OCI-LY1 (cell line): ENCODE results near the gene CLEC10A.

Source experiments
- H2AFZ ChIP-seq: fragments of 200-600 bp; sonication (generic), shearing (Covaris generic); 2 replicates; pipeline ENCODE4 v1.6.0; 2014; ENCODE audit warnings: antibody characterized with exemption, mild to moderate bottlenecking, low read length
- H3F3A ChIP-seq: fragments of 200-600 bp; sonication (generic), shearing (Covaris generic); 2 replicates; pipeline ENCODE4 v1.6.0; 2014; ENCODE audit warnings: mild to moderate bottlenecking, antibody characterized with exemption, low read length, moderate library complexity; ENCODE audit not compliant: insufficient read depth
- H3K27ac ChIP-seq: fragments of 200-600 bp; sonication (generic); 2 replicates; pipeline ENCODE4 v1.5.1; 2014; ENCODE audit warnings: low read length, mixed run types, mild to moderate bottlenecking, low read depth; ENCODE audit not compliant: poor library complexity, severe bottlenecking
- H3K27me3 ChIP-seq: fragments of 200-600 bp; sonication (generic); 2 replicates; pipeline ENCODE4 v1.6.0; 2014; ENCODE audit warnings: antibody characterized with exemption, mild to moderate bottlenecking, low read length, moderate library complexity; ENCODE audit not compliant: insufficient read depth
- H3K36me3 ChIP-seq: fragments of 200-600 bp; sonication (generic); 2 replicates; pipeline ENCODE4 v1.6.1; 2014; ENCODE audit warnings: mild to moderate bottlenecking, antibody characterized with exemption, low read length, moderate library complexity, mixed read lengths; ENCODE audit not compliant: insufficient read depth
- H3K4me1 ChIP-seq: fragments of 200-600 bp; sonication (generic); 2 replicates; pipeline ENCODE4 v1.5.1; 2014; ENCODE audit warnings: mild to moderate bottlenecking, low read length, moderate library complexity; ENCODE audit not compliant: insufficient read depth, severe bottlenecking
- H3K4me2 ChIP-seq: fragments of 200-600 bp; sonication (generic), shearing (Covaris generic); 2 replicates; pipeline ENCODE4 v1.6.1; 2014; ENCODE audit warnings: low read length
- H3K4me3 ChIP-seq: fragments of 200-600 bp; sonication (generic); 2 replicates; pipeline ENCODE4 v1.5.1; 2014; ENCODE audit warnings: low read length, low read depth, mild to moderate bottlenecking, mixed read lengths; ENCODE audit not compliant: poor library complexity, severe bottlenecking
- H3K79me2 ChIP-seq: fragments of 200-600 bp; shearing (Covaris generic); 2 replicates; pipeline ENCODE4 v1.6.1; 2016; ENCODE audit warnings: mixed run types, low read length, mixed read lengths; ENCODE audit not compliant: insufficient read depth
- H3K9ac ChIP-seq: fragments of 200-600 bp; sonication (generic), shearing (Covaris generic); 2 replicates; pipeline ENCODE4 v1.6.1; 2014; ENCODE audit warnings: mild to moderate bottlenecking, low read length, mixed read lengths
- H3K9me2 ChIP-seq: fragments of 200-600 bp; sonication (generic), shearing (Covaris generic); 2 replicates; pipeline ENCODE4 v1.6.1; 2014; ENCODE audit warnings: low read depth, mild to moderate bottlenecking, low read length, mixed read lengths
- H3K9me3 ChIP-seq: fragments of 200-600 bp; shearing (Covaris generic); 2 replicates; pipeline ENCODE4 v1.6.1; 2014; ENCODE audit warnings: low read length, mixed read lengths
- H4K20me1 ChIP-seq: fragments of 200-600 bp; sonication (generic), shearing (Covaris generic); 2 replicates; pipeline ENCODE4 v1.6.0; 2016; ENCODE audit warnings: mild to moderate bottlenecking, low read length; ENCODE audit not compliant: insufficient read depth
- EZH2 ChIP-seq: fragments of 200-600 bp; sonication (generic), shearing (Covaris generic); IDR thresholded peaks from 2 replicates; pipeline ENCODE4 v1.8.0; 2017; ENCODE audit warnings: borderline replicate concordance, mixed run types, mild to moderate bottlenecking, antibody characterized with exemption, low read length, moderate library complexity, mixed read lengths
- TF ChIP-seq, protein P1 (sequence below): fragments of 200-600 bp; sonication (generic), shearing (Covaris generic); IDR thresholded peaks from 2 replicates; pipeline ENCODE4 v1.5.1; 2017; ENCODE audit warnings: mild to moderate bottlenecking, antibody characterized with exemption, low read length, moderate library complexity, mixed read lengths

The CLEC10A gene

DNA sequence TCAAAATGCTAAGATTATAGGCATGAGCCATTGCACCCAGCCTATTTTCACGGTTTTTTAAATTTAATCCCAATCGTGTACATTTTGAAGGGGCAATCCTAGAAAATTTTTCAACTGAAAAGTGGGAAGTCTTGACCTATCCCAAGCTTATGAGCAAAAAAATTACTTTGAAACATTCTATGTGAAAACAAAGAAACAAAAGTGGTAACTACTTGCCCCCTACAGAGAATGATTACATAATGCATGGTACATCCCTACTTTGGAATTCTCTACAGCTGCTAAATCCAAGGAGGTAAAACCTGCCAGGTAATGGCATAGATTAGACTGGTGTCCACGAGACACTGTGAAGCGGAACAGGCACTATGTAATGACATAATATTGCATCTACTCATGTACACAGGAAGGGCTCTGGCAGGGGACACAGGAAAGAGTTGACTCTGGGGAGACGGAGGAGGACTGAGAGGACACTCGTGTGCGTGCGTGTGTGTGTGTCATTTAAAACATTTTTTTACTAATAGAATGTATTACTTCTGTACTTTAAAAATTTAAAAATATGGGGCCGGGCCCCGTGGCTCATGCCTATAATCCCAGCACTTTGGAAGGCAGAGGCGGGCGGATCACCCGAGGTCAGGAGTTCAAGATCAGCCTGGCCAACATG, 18.9 kb upstream of the CLEC10A start:
- Histone ChIP-seq H2AFZ (no peak overlapping the region), H3K9ac (no peak overlapping the region), H3K4me3 (no peak overlapping the region), H3K4me2 (no peak overlapping the region), H3F3A (no peaks in the 10 kb centered on the region), H3K27me3 (peaks cover 9% of the 10 kb centered on the region; the same call in 1 of the 2 replicates), H3K9me2 (no peaks in the 10 kb centered on the region), H3K27ac (no peak overlapping the region), H3K9me3 (no peaks in the 10 kb centered on the region), H4K20me1 (no peaks in the 10 kb centered on the region), H3K36me3 (no peaks in the 10 kb centered on the region), H3K4me1 (peaks cover 6% of the 10 kb centered on the region), H3K79me2 (no peaks in the 10 kb centered on the region)
- TF ChIP-seq, protein P1, sequence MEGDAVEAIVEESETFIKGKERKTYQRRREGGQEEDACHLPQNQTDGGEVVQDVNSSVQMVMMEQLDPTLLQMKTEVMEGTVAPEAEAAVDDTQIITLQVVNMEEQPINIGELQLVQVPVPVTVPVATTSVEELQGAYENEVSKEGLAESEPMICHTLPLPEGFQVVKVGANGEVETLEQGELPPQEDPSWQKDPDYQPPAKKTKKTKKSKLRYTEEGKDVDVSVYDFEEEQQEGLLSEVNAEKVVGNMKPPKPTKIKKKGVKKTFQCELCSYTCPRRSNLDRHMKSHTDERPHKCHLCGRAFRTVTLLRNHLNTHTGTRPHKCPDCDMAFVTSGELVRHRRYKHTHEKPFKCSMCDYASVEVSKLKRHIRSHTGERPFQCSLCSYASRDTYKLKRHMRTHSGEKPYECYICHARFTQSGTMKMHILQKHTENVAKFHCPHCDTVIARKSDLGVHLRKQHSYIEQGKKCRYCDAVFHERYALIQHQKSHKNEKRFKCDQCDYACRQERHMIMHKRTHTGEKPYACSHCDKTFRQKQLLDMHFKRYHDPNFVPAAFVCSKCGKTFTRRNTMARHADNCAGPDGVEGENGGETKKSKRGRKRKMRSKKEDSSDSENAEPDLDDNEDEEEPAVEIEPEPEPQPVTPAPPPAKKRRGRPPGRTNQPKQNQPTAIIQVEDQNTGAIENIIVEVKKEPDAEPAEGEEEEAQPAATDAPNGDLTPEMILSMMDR, result no peak
- no peak for TF ChIP-seq EZH2

DNA sequence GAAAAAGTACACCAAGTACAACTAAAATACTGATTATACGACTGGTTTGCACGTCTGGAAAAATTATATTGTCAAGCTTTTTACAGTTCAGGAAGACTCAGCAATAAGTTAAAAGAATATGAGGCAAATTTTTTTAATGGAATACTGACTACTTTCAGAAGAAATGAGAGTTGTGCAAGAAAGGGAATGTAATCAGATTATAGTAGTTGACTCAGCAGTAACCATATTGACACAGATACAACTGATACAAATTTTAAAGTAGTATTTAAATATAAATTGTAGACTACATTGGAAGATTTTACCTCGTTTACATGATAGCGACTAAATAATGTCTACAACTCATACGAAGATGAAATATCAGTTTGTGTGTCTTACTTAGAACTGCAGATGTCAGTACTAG, 17.9 kb upstream of the CLEC10A start:
- Histone ChIP-seq H3K27ac (no peak overlapping the region), H3K36me3 (no peaks in the 10 kb centered on the region)

DNA sequence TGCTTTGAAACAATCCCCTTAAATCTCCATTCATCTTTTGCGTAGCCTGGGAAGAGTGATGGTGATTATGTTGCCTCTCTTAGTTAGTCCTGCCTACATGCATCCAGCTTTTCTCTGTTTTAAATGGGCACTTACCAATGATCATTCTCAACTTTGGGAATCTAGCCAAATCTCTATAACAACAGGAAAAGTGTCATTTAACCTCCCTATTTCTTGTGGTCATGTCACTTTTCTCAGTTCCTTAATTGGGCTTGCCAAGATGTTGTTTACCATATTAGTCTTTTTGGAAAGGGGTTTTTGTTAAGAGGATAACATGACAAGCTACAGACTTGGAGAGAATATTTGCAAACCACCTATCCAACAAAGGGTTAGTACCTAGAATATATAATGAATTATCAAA, 15.6 kb upstream of the CLEC10A start:
- Histone ChIP-seq H3K4me2 (no peak overlapping the region), H3K27me3 (no peaks in the 10 kb centered on the region), H3F3A (no peaks in the 10 kb centered on the region), H3K27ac (no peak overlapping the region), H3K9me3 (no peaks in the 10 kb centered on the region), H4K20me1 (no peaks in the 10 kb centered on the region), H3K36me3 (no peaks in the 10 kb centered on the region), H3K9ac (no peak overlapping the region), H3K79me2 (no peaks in the 10 kb centered on the region), H2AFZ (no peak overlapping the region), H3K4me1 (peaks cover 6% of the 10 kb centered on the region), H3K4me3 (no peak overlapping the region), H3K9me2 (no peaks in the 10 kb centered on the region)
- TF ChIP-seq, protein P1, result no peak
- no peak for TF ChIP-seq EZH2

More for the DNA sequence above, 17.9 kb upstream of the CLEC10A start:
- Histone ChIP-seq H3K4me2 (no peak overlapping the region), H4K20me1 (no peaks in the 10 kb centered on the region), H3K27me3 (peaks cover 9% of the 10 kb centered on the region; the same call in 1 of the 2 replicates), H3K4me3 (no peak overlapping the region), H3K9me2 (no peaks in the 10 kb centered on the region), H3K79me2 (no peaks in the 10 kb centered on the region), H3K9me3 (no peaks in the 10 kb centered on the region), H3K4me1 (peaks cover 6% of the 10 kb centered on the region), H3K9ac (no peak overlapping the region), H2AFZ (no peak overlapping the region), H3F3A (no peaks in the 10 kb centered on the region)
- TF ChIP-seq EZH2, result no peak
- TF ChIP-seq, protein P1, result no peak
